Measurements from ENCODE around the gene HECA.

GRCh38 chr6:139187489-139187888 is 52.6 kb downstream of the HECA start:
- TF ChIP-seq POLR2A (IDR thresholded peaks at IDR 0.05; ENCODE audit: low read depth, low read length) (no peak), POLR2AphosphoS5 (IDR thresholded peaks at IDR 0.05; ENCODE audit: low read depth, low read length) (no peak)
